HepG2 (cell line): ENCODE results near the gene WNT3. TPM values are rescaled to one million over a fixed set of nuclear protein-coding genes. Genes with fewer than 3 reads are reported as not detected.

Experiments
- ATAC-seq: fragments of 200-7000 bp; cut with Tn5 transposase; 3 replicates; pipeline ENCODE4 v1.9.1; 2020; ENCODE audit warnings: mild to moderate bottlenecking, moderate library complexity
- BruUV-seq: library from RNA; stranded (reverse); fragments of 400-500 nt; replicated peaks from 2 replicates; lab custom pipeline; 2021; lab: Mats Ljungman, UMichigan
- CTCF ChIA-PET: fragments of 300-600 bp; formaldehyde crosslinking; extraction: SDS; loops from one replicate; lab custom pipeline; 2021; ENCODE audit warnings: low total read pairs, inconsistent platforms, low intra/inter-chr PET ratio; lab: Yijun Ruan, JAX
- POLR2A ChIA-PET: fragments of 350-600 bp; sonication (Branson Sonifier 250); formaldehyde crosslinking; loops from one replicate; lab custom pipeline; 2020; ENCODE audit warnings: antibody characterized with exemption, inconsistent platforms; lab: Yijun Ruan, JAX
- DNase-seq: peaks from one replicate; pipeline ENCODE4 v3.0.0-alpha.2; 2015; ENCODE audit warnings: low spot score
- FAIRE-seq: peaks from 3 replicates; lab custom pipeline; 2011; peaks lifted over from hg19 to GRCh38; lab: Jason Lieb, UNC
- H2AFZ ChIP-seq: one replicate; pipeline ENCODE4 v1.6.1; 2011; ENCODE audit warnings: low read length, inconsistent platforms
- H3K27ac ChIP-seq: fragments of 300-600 bp; 3 replicates; pipeline ENCODE4 v1.8.0; 2011; ENCODE audit warnings: mixed run types, mild to moderate bottlenecking, mixed read lengths, low read length, inconsistent platforms; ENCODE audit not compliant: insufficient read depth; ENCODE audit errors: extremely low read length
- H3K27me3 ChIP-seq, 2 experiments: fragments of 200-600 bp in 1 of 2; 2 replicates in 1 of 2; 3 replicates in 1 of 2; pipeline versions ENCODE4 v1.6.0 to v1.8.0; 2011; ENCODE audit warnings: low read length in 2 of 2, mild to moderate bottlenecking in 2 of 2, moderate library complexity in 2 of 2, inconsistent platforms in 1 of 2; ENCODE audit not compliant: insufficient read depth in 2 of 2, control insufficient read depth in 1 of 2
- H3K36me3 ChIP-seq, 2 experiments: fragments of 200-600 bp in 1 of 2; replicated peaks in 1 of 2; 2 replicates in 1 of 2; 3 replicates in 1 of 2; pipeline versions ENCODE4 v1.5.1 to v1.8.0; 2011; ENCODE audit warnings: low read length in 2 of 2, inconsistent platforms in 1 of 2; ENCODE audit not compliant: insufficient read depth in 2 of 2, control insufficient read depth in 1 of 2
- H3K4me1 ChIP-seq: 2 replicates; pipeline ENCODE4 v1.5.1; 2012; ENCODE audit warnings: low read length, inconsistent platforms; ENCODE audit not compliant: insufficient read depth
- H3K4me2 ChIP-seq: 2 replicates; pipeline ENCODE4 v1.6.0; 2011; ENCODE audit warnings: low read depth, low read length, inconsistent platforms
- H3K4me3 ChIP-seq, 3 experiments: fragments of 200-600 bp in 1 of 3; sonication (generic), shearing (Covaris generic) in 1 of 3; replicated peaks in 1 of 3; 2 replicates each; pipeline ENCODE4 v1.5.1; 2011 to 2016; ENCODE audit warnings: low read length in 3 of 3, inconsistent platforms in 2 of 3, low read depth in 2 of 3, mild to moderate bottlenecking in 2 of 3, control low read depth in 1 of 3, mixed read lengths in 1 of 3; ENCODE audit not compliant: insufficient read depth in 1 of 3
- H3K79me2 ChIP-seq: one replicate; pipeline ENCODE4 v1.6.1; 2011; ENCODE audit warnings: low read length, inconsistent platforms; ENCODE audit not compliant: insufficient read depth
- H3K9ac ChIP-seq: 2 replicates; pipeline ENCODE4 v1.6.0; 2011; ENCODE audit warnings: mild to moderate bottlenecking, low read depth, low read length, inconsistent platforms; ENCODE audit not compliant: insufficient read depth
- H3K9me3 ChIP-seq: 2 replicates; pipeline ENCODE4 v1.5.1; 2012; ENCODE audit warnings: mild to moderate bottlenecking, low read length
- H4K20me1 ChIP-seq: 2 replicates; pipeline ENCODE4 v1.6.0; 2011; ENCODE audit warnings: inconsistent platforms, mild to moderate bottlenecking, low read length, moderate library complexity; ENCODE audit not compliant: insufficient read depth
- AGO2 ChIP-seq: fragments of 200-400 bp; formaldehyde crosslinking; optimal IDR thresholded peaks from 2 replicates; pipeline ENCODE3; 2017; ENCODE audit warnings: mild to moderate bottlenecking, low read depth, low read length, moderate library complexity
- FOSL2 ChIP-seq: sonication (generic); formaldehyde crosslinking; IDR thresholded peaks from 2 replicates; pipeline ENCODE4 v1.4.0; 2020; ENCODE audit warnings: missing genetic modification reagents
- KMT2A ChIP-seq: sonication (generic); formaldehyde crosslinking; IDR thresholded peaks from 2 replicates; pipeline ENCODE4 v1.4.0; 2020; ENCODE audit warnings: missing genetic modification reagents
- SNAPC2 ChIP-seq: sonication (generic); formaldehyde crosslinking; IDR thresholded peaks from 2 replicates; pipeline ENCODE4 v1.8.1; 2022; ENCODE audit warnings: mild to moderate bottlenecking, missing genetic modification reagents
- ZNF280B ChIP-seq: sonication (generic); formaldehyde crosslinking; IDR thresholded peaks from 2 replicates; pipeline ENCODE4 v1.5.0; 2020; ENCODE audit warnings: missing genetic modification reagents, mild to moderate bottlenecking, borderline replicate concordance
- ZNF441 ChIP-seq: sonication (generic); formaldehyde crosslinking; IDR thresholded peaks from 2 replicates; pipeline ENCODE4 v1.7.0; 2021; ENCODE audit warnings: missing genetic modification reagents, borderline replicate concordance
- ZNF788 ChIP-seq: sonication (generic); formaldehyde crosslinking; IDR thresholded peaks from 2 replicates; pipeline ENCODE4 v1.5.0; 2020; ENCODE audit warnings: mild to moderate bottlenecking, missing genetic modification reagents, borderline replicate concordance
- WGBS: methylation state at CpG from one replicate; pipeline ENCODE4 v1.1.6; 2017; ENCODE audit warnings: low lambda C conversion rate; 5-methylcytosine and 5-hydroxymethylcytosine counted together
- in situ Hi-C: cut with HindIII; loops from 2 replicates; pipeline ENCODE4 v1.10.0; 2017; ENCODE audit warnings: low pct_unique_long_range_greater_than_20kb; ENCODE audit not compliant: extremely low pct_ligation_motif_present
- intact Hi-C: fragments of 100-400 bp; cut with micrococcal nuclease; formaldehyde crosslinking; loops from one replicate; pipeline ENCODE4 v1.10.0; 2022; ENCODE audit not compliant: unreplicated experiment
- polyA plus RNA-seq, 8 experiments: library from polyadenylated mRNA; depleted of rRNA in 3 of 8; stranded (reverse) in 7 of 8; unstranded in 1 of 8; fragments of >200 nt; fragmentation: Illumina TruSeq in 4 of 8; extraction: Trizol in 4 of 8; gene quantifications; 2 replicates each; pipeline versions ENCODE4 v1.2.1 to v1.2.3, GENCODE V29; 2011 to 2016; ENCODE audit warnings: low read depth in 4 of 8, missing spikeins in 1 of 8, mixed read lengths in 1 of 8; ENCODE audit not compliant: insufficient read depth in 1 of 8
- total RNA-seq, 5 experiments: library from RNA; depleted of rRNA; stranded (reverse); fragments of >200 nt; fragmentation: Illumina TruSeq; extraction: Trizol; gene quantifications; 2 replicates each; pipeline ENCODE4 v1.2.3, GENCODE V29; 2016; ENCODE audit warnings: low read depth in 1 of 5

WNT3 gene
- total and polyA plus RNA-seq, 2 of the 13 experiments (the other 11 are each of a cell fraction or from before 2014, with no cell fraction given) = 8.5 to 10.3 TPM

GRCh38 chr17:46765453-46765852, 53.0 kb downstream of the WNT3 start:
- intact Hi-C loops = no loop called here
- CTCF ChIA-PET = no interaction called here
- over 99% methylated on average over 12 of the region's 12 CpGs for WGBS

DNA sequence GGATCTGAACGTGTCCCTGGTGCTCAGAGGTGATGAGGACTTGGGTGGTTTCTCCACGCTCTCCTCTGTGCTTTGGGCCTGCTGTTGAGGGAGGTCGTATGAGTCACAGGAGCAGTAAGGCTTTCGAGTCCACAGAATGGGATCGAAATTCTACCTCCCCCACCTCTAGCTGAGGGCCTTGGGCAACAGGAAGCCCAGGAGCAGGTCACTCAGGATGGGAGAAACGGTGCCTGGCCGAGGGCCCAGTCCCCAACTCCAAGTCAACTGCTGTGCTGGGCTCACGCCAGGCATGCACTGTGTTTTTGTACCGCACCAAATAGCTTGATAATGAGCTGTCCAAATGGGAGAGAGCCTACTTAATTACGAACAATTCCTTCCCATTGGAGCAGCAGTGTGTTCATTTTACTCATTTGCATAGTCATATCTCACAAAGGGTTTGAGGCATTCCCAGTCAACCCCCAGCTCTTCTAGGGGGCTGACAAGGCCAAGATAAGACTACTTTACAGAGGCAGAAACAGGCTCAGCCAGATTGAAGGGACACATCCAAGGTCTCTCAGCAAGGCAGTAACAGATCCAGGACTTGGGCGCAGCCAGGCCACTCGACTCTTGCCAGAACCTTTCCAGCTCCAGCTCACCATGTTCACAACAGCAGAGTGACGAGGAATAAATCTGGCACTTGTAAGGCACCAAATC, 53.6 kb downstream of the WNT3 start:
- Histone ChIP-seq H3K9ac (no peak overlapping the region), H3K4me2 (no peak overlapping the region), H3K4me3 (no peak overlapping the region), H2AFZ (no peak overlapping the region), H3K9me3 (no peaks in the 10 kb centered on the region), H3K36me3 (peaks cover 0 to 11% of the 10 kb centered on the region in 2 experiments; a peak in 1 of 5 replicates), H3K27ac (no peak overlapping the region), H4K20me1 (no peaks in the 10 kb centered on the region), H3K79me2 (no peaks in the 10 kb centered on the region), H3K27me3 (no peaks in the 10 kb centered on the region), H3K4me1 (peaks cover 43% of the 10 kb centered on the region)
- 91% methylated on average over 13 of the region's 13 CpGs for WGBS
- ATAC-seq (peak; percentile 17), FAIRE-seq (no peak), DNase-seq (no peak)
- CTCF ChIA-PET = no interaction called here
- no TSS peak for BruUV-seq
- POLR2A ChIA-PET = no interaction called here
- in situ Hi-C loops (no loop called here), intact Hi-C loops (no loop called here)
- TF ChIP-seq ZNF788 (CRISPR knock-in tag) (no peak), FOSL2 (peak; percentile 42; the same call in 1 of the 2 replicates), ZNF280B (0 out of 2 replicates have a peak, but pooled peaks have one; percentile 32), ZNF441 (CRISPR knock-in tag) (0 out of 2 replicates have a peak, but pooled peaks have one; percentile 9), KMT2A (no peak)

More at GRCh38 chr17:46765453-46765852, 53.0 kb downstream of the WNT3 start:
- Histone ChIP-seq H3K36me3 (peaks cover 0 to 7% of the 10 kb centered on the region in 2 experiments; a peak in 1 of 5 replicates), H4K20me1 (no peaks in the 10 kb centered on the region), H2AFZ (no peak overlapping the region), H3K4me2 (no peak overlapping the region), H3K27ac (no peak overlapping the region), H3K9ac (no peak overlapping the region), H3K9me3 (no peaks in the 10 kb centered on the region), H3K4me3 (no peak overlapping the region), H3K27me3 (no peaks in the 10 kb centered on the region), H3K4me1 (peaks cover 49% of the 10 kb centered on the region), H3K79me2 (no peaks in the 10 kb centered on the region)
- TF ChIP-seq SNAPC2 (CRISPR knock-in tag) = no peak
- TF ChIP-seq AGO2 = peak; percentile 48
- FAIRE-seq (no peak), DNase-seq (no peak), ATAC-seq (peak; percentile 6; the same call in 2 of the 3 replicates)
- BruUV-seq = no TSS peak
- POLR2A ChIA-PET = no interaction called here
- in situ Hi-C loops = no loop called here
